ENCODE data around the gene CKAP5. TPM values are rescaled to one million over a fixed set of nuclear protein-coding genes. Genes with fewer than 3 reads are reported as not detected.

The CKAP5 gene
- total RNA-seq, 1 experiment from 2014 or later, result 190 TPM

DNA sequence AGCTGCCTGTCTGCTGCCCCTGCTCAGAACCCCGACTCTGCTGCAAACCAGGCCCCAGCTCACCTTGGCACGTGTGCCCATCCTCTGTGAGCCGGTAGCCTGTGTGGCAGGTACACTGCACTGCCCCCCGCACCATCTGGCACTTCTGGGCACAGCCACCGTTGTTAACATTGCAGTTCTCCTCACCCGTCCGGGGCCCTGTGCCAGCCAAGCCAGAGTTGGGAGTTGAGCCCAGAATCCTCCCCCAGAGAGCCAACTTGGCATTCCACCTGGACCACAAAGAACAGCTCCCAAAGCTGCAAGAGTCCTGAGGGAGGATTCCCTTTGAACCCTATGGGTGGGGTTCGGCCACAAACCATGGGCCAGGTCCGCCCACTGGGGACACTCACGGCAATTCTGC lies 49.7 kb upstream of the CKAP5 start:
- TF ChIP-seq CTCF (conservative IDR thresholded peaks at IDR 0.05), result no peak
- Histone ChIP-seq H3K4ac (ENCODE audit: low read depth, low read length) (no peak overlapping the region), H4K91ac (ENCODE audit: insufficient read length, low read depth, low read length) (no peak overlapping the region), H3K23ac (ENCODE audit: insufficient read length, low read depth, low read length) (no peak overlapping the region), H2BK12ac (ENCODE audit: insufficient read length, low read depth, low read length) (no peak overlapping the region), H2BK120ac (ENCODE audit: low read depth, low read length, poor library complexity, severe bottlenecking) (no peak overlapping the region), H3K18ac (ENCODE audit: insufficient read length, low read depth, low read length) (no peak overlapping the region), H4K5ac (ENCODE audit: insufficient read length, low read depth, low read length) (no peak overlapping the region), H4K20me1 (ENCODE audit: control insufficient read depth, insufficient read depth, insufficient read length) (no peaks in the 10 kb centered on the region), H3K27me3 (ENCODE audit: insufficient read depth, low read length) (no peaks in the 10 kb centered on the region), H3K56ac (ENCODE audit: insufficient read length, low read depth, low read length) (no peak overlapping the region), H2AK5ac (ENCODE audit: insufficient read length, low read length) (no peak overlapping the region), H2BK15ac (ENCODE audit: low read depth, low read length) (no peak overlapping the region), H4K8ac (replicated peaks; ENCODE audit: insufficient read length, low read depth, low read length) (no peak overlapping the region), H2BK20ac (ENCODE audit: low read depth, low read length, poor library complexity, severe bottlenecking) (no peak overlapping the region), H3T11ph (ENCODE audit: low read length) (no peak overlapping the region), H2BK5ac (ENCODE audit: insufficient read length, low read length) (no peak overlapping the region), H3K4me1 (ENCODE audit: insufficient read depth, low read length) (no peaks in the 10 kb centered on the region), H3K79me2 (ENCODE audit: insufficient read depth, low read length) (no peaks in the 10 kb centered on the region), H3K9me3 (ENCODE audit: control insufficient read depth, low read depth, low read length) (no peaks in the 10 kb centered on the region), H3K27ac (ENCODE audit: insufficient read length, low read depth, low read length) (no peak overlapping the region), H2AFZ (ENCODE audit: low read length) (no peak overlapping the region), H3K9ac (ENCODE audit: extremely low read depth, insufficient read length, low read length) (no peak overlapping the region), H3K23me2 (ENCODE audit: insufficient read length, low read depth, low read length, poor library complexity, severe bottlenecking) (no peaks in the 10 kb centered on the region), H3K79me1 (ENCODE audit: insufficient read depth, low read depth, low read length, poor library complexity, severe bottlenecking) (no peaks in the 10 kb centered on the region), H3K14ac (ENCODE audit: insufficient read depth, low read length) (no peak overlapping the region), H3K4me2 (ENCODE audit: insufficient read depth, insufficient read length, low read length) (no peak overlapping the region)
- Mint-ChIP-seq H3K4me3 (no peak overlapping the region; a peak in 1 of 5 replicates), H3K9me3 (peaks cover 4 to 6% of the 10 kb centered on the region in 2 experiments; a peak in 3 of 5 replicates), H3K36me3 (ENCODE audit: insufficient read depth in 1 of 3, low read depth in 3 of 3) (peaks cover 40 to 51% (median 48%) of the 10 kb centered on the region in 3 experiments; a peak in 6 of 7 replicates), H3K27me3 (ENCODE audit: low read depth) (no peaks in the 10 kb centered on the region), H3K4me1 (peaks cover 0 to 9% of the 10 kb centered on the region in 2 experiments; a peak in 3 of 4 replicates), H3K27ac (no peak overlapping the region)
- WGBS (ENCODE audit: extremely low coverage, insufficient read length, low lambda C conversion rate), result no CpG with 5 or more reads among the region's 10 CpGs
- DNase-seq, result no peak
